HAP-1 (cell line): ENCODE results near the gene RHO.

ENCODE experiments used
- DNase-seq, 2 experiments: peaks; one replicate each; pipeline ENCODE4 v3.0.0-alpha.2; 2016 to 2020; ENCODE audit warnings: low spot score in 2 of 2
- H3K27me3 ChIP-seq: fragments of 250-450 bp; sonication (Bioruptor Pico); 2 replicates; pipeline ENCODE4 v1.5.1; 2020; ENCODE audit warnings: low read depth, mild to moderate bottlenecking, moderate library complexity
- H3K36me3 ChIP-seq: fragments of 250-450 bp; sonication (Bioruptor Pico); replicated peaks from 2 replicates; pipeline ENCODE4 v1.5.1; 2020; ENCODE audit warnings: mild to moderate bottlenecking
- H3K4me1 ChIP-seq: fragments of 250-450 bp; sonication (Bioruptor Pico); 2 replicates; pipeline ENCODE4 v1.5.1; 2020; ENCODE audit warnings: mild to moderate bottlenecking
- H3K4me3 ChIP-seq: fragments of 250-450 bp; sonication (Bioruptor Pico); 2 replicates; pipeline ENCODE4 v1.5.1; 2020; ENCODE audit warnings: mild to moderate bottlenecking, moderate library complexity
- H3K9me3 ChIP-seq: fragments of 250-450 bp; sonication (Bioruptor Pico); 2 replicates; pipeline ENCODE4 v1.5.1; 2020; ENCODE audit warnings: mild to moderate bottlenecking, moderate library complexity
- in situ Hi-C: fragments of 300-500 bp; cut with MboI; formaldehyde crosslinking; loops from 3 replicates; pipeline ENCODE4 v1.14.3; 2020; ENCODE audit warnings: low sequenced_read_pairs, inconsistent platforms, mixed read lengths

RHO gene

GRCh38 chr3:129558081-129558771 is 29.8 kb downstream of the RHO start:
- in situ Hi-C loops = no loop called here
- Histone ChIP-seq H3K36me3 (peaks cover 9% of the 10 kb centered on the region; the same call in 1 of the 2 replicates), H3K27me3 (no peaks in the 10 kb centered on the region), H3K4me3 (no peak overlapping the region), H3K4me1 (no peaks in the 10 kb centered on the region), H3K9me3 (no peaks in the 10 kb centered on the region)
- DNase-seq = no peak

DNA sequence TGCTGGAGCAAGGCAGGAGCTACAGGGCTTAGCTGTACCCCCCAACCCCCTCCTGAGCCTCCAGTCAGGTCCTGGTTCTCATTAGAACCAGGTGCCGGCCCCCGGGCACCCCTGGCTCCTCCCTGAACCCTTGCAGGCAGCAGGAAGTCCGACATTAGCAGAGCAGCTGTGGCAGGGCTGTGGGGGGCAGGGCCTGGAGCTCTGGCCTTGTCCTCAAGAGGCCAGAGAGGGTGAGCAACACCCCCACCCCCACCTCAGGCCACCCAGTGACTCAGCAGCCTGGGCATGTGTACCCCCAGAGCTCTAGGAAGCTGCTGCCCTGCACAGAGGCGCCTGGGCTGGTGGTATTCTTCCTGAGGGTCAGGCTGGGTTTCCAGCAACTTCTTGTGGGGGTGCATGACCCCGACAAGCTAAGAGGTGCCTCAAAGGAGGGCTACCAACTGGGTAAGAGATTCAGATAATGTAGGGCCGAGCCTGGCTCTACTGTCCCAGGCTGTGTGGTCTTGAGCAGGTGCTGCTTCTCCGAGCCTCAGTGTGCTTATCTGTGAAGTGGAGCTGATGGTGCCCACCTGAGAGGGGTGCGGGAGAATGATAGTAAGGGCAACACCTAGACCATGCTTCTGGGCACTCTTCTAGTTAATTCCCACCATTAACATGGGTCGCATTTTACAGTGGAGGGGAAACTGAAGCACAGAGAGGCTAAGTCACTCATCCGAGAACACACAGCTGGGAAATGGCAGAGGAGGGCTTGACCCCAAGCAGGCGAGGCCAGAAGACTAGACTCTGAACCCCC is 30.5 kb downstream of the RHO start:
- no peaks in the 10 kb centered on the region for H3K4me1 ChIP-seq

DNA sequence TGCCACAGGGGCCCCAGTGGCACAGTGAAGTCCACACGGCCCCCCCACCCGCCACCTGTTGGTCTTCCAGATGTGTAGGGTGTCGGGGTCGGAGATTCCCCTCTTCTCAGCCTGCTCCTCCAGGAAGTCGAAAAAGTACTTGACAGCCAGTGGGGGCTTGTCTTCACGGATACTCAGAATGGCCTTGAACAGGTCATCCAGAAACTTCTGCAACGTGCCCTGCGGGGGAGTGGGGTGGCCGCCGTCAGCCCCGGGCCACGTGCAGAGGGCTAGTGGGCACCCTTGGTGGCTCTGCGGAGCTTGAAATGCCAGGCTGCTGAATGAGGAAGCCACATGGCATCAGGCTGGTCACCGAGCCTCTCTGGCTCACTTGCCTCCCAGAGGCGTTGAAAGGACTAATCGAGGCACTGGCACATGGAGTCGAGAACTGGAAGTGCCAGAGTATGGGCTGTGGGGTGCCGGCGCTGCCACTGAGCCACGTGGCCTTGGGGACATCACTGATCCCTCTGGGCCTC is 31.2 kb downstream of the RHO start:
- no peaks in the 10 kb centered on the region for H3K27me3 ChIP-seq
- H3K4me3 ChIP-seq = no peak overlapping the region
- DNase-seq = no peak
- H3K4me1 ChIP-seq = no peaks in the 10 kb centered on the region
- no peaks in the 10 kb centered on the region for H3K9me3 ChIP-seq
- peaks cover 9% of the 10 kb centered on the region for H3K36me3 ChIP-seq
- in situ Hi-C loops = no loop called here

More for the DNA sequence above, 30.5 kb downstream of the RHO start:
- Histone ChIP-seq H3K27me3 (no peaks in the 10 kb centered on the region), H3K9me3 (no peaks in the 10 kb centered on the region), H3K36me3 (peaks cover 9% of the 10 kb centered on the region; the same call in 1 of the 2 replicates), H3K4me3 (no peak overlapping the region)
- DNase-seq = no peak
- in situ Hi-C loops = no loop called here

GRCh38 chr3:129560269-129560787 is 31.9 kb downstream of the RHO start:
- peak in 1 of 2 experiments; percentile 62 for DNase-seq
- H3K27me3 ChIP-seq = no peaks in the 10 kb centered on the region
- no peaks in the 10 kb centered on the region for H3K9me3 ChIP-seq
- H3K36me3 ChIP-seq = peaks cover 9% of the 10 kb centered on the region
- no peaks in the 10 kb centered on the region for H3K4me1 ChIP-seq
- no peak overlapping the region for H3K4me3 ChIP-seq
- in situ Hi-C loops = no loop called here

GRCh38 chr3:129560911-129561594 is 32.6 kb downstream of the RHO start:
- no peak overlapping the region for H3K4me3 ChIP-seq
- H3K4me1 ChIP-seq = no peaks in the 10 kb centered on the region
- in situ Hi-C loops = no loop called here
- H3K36me3 ChIP-seq = peaks cover 9% of the 10 kb centered on the region
- DNase-seq = no peak
- H3K9me3 ChIP-seq = no peaks in the 10 kb centered on the region
- H3K27me3 ChIP-seq = no peaks in the 10 kb centered on the region

DNA sequence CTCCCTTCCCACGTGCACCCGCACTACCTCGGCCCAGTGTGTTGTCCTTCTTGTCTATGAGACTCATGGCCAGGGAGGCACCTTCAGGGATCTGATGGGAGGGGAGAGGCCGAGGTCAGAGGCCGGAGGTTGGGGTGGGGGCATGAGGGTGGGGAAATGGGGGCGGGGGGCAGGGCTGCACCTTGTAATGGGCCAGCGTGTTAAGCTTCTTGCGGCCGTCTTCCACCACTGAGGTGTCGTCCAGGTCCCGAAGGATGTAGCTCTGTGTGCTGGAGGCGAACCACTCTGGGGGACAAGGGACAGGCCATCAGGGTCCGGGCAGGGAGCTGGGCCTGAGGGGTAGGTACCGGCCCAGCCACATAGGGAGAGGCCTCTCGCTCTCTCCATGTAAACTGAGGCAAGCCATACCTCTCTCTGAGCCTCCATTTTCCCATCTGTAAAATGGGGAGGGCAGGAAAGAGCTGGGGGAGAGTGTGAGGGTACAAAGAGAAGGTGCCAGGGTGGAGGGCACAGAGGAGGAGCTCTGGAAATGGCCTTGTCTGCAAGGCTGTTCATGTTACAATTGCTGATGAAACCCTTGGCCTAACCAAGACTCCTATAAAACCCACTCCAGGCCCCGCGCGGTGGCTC is 33.3 kb downstream of the RHO start:
- H3K4me1 ChIP-seq = no peaks in the 10 kb centered on the region
- H3K9me3 ChIP-seq = no peaks in the 10 kb centered on the region
- no peaks in the 10 kb centered on the region for H3K27me3 ChIP-seq
- H3K36me3 ChIP-seq = peaks cover 9% of the 10 kb centered on the region
- no peak overlapping the region for H3K4me3 ChIP-seq
- in situ Hi-C loops = no loop called here
- no peak for DNase-seq

DNA sequence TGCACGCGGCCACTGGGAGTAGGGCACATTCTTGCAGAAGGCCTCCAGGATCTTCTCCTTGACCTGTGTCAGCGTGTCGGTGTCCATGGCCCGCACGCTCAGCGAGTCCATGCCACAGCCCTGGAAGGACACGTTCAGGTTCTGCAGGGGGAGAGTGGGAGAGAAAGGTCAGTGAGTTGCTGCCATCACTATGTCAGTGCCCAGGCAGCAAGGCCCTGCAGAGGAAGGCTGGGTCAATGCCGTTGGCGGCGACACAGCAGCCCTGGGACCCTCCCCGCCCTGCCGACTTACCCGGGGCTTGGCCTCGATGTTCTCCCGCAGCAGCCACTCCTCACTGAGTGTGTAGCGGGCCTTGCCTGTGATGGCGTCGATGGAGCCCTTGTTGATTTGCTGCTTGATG is 34.4 kb downstream of the RHO start:
- Histone ChIP-seq H3K27me3 (no peaks in the 10 kb centered on the region), H3K36me3 (peaks cover 9% of the 10 kb centered on the region), H3K4me1 (no peaks in the 10 kb centered on the region), H3K4me3 (no peak overlapping the region), H3K9me3 (no peaks in the 10 kb centered on the region)
- DNase-seq = no peak
- in situ Hi-C loops = no loop called here

GRCh38 chr3:129563332-129563731 is 34.9 kb downstream of the RHO start:
- Histone ChIP-seq H3K4me1 (no peaks in the 10 kb centered on the region), H3K27me3 (no peaks in the 10 kb centered on the region), H3K4me3 (no peak overlapping the region), H3K36me3 (peaks cover 9% of the 10 kb centered on the region), H3K9me3 (no peaks in the 10 kb centered on the region)
- no peak for DNase-seq
- in situ Hi-C loops = no loop called here

GRCh38 chr3:129563850-129564535 is 35.6 kb downstream of the RHO start:
- Histone ChIP-seq H3K9me3 (no peaks in the 10 kb centered on the region), H3K4me1 (no peaks in the 10 kb centered on the region), H3K27me3 (no peaks in the 10 kb centered on the region), H3K4me3 (no peak overlapping the region), H3K36me3 (peaks cover 9% of the 10 kb centered on the region)
- DNase-seq = no peak
- in situ Hi-C loops = no loop called here

DNA sequence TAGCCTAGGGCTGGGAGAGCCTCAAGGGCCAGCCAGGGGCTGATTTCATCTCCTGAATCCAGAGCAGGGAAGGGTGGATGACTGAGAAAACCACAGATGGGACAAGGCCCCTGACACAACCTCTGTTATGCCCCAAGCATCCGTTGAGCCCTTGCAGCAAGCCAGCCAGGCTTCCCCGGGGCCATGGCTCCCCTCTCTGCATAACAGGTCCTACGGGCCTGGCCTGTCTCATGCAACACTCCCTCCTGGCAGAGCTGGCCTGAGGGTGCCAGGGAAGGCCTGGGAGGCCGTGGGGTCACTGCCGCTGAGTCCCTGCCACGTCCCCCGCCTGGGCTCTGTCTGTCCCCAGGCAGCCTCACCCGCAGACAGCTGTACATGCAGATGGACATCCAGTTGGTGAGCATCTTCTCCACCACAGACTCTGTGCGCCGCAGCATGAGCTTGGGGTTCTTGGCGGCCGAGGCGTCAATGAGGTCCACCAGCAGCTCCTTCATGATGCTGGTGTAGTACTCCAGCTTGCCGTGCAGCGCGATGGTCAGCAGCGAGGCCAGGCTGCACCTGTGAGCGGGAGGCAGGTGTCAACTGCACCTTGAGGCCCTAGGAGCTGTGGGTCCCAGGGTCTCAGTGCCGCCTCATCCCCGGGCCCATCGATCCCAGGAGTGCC is 36.7 kb downstream of the RHO start:
- in situ Hi-C loops = no loop called here
- H3K4me1 ChIP-seq = no peaks in the 10 kb centered on the region
- peaks cover 9% of the 10 kb centered on the region for H3K36me3 ChIP-seq
- no peak overlapping the region for H3K4me3 ChIP-seq
- DNase-seq = no peak
- no peaks in the 10 kb centered on the region for H3K9me3 ChIP-seq
- H3K27me3 ChIP-seq = no peaks in the 10 kb centered on the region

DNA sequence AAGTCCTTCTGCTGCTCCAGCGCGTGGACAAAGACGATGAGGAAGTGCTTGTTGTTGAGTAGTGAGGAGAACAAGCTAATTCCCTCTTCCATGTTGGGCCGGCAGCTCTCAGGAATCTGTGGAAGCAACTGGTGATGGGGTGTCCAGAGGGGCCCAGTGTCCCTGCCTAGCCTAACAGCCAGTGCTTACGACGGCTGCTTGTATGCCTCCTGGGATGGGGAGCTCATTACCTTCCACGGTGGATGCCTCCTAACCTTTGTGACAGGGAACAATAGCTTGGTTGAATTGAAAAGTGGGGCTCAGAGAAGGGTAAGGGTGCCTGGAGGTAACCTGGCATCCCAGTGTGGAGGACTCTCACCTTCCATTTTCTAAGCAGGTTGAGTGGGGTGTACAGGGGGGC is 37.5 kb downstream of the RHO start:
- Histone ChIP-seq H3K9me3 (no peaks in the 10 kb centered on the region), H3K4me1 (no peaks in the 10 kb centered on the region), H3K4me3 (no peak overlapping the region), H3K27me3 (no peaks in the 10 kb centered on the region), H3K36me3 (peaks cover 9% of the 10 kb centered on the region)
- in situ Hi-C loops = no loop called here
- DNase-seq = no peak

DNA sequence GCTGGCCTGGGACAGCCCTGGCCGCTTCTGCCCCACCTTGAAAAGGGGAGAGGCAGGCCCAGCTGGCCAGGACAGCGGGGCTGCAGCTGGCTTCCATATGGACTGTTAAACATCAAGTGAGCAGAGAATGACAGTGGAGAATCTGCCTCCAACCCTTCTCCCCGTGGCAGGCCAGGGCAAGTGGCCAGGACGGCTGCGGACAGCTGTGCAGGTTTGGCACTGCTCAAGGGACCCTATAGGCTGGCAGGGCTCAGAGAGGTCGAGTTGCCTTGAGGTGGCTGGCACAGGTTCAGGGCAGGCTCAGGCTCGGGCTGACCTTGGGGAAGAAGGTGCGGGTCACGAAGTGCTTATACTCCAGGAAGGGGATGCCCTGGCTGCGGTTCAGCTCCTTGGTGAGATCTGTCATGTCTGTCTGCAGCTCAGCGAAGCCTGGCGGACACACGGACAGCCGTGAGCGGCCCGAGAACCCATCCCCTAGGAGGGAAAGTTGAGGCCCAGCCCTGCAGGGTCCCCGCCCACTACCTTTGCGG is 38.8 kb downstream of the RHO start:
- H3K9me3 ChIP-seq = no peaks in the 10 kb centered on the region
- peaks cover 7% of the 10 kb centered on the region for H3K36me3 ChIP-seq
- no peaks in the 10 kb centered on the region for H3K4me1 ChIP-seq
- DNase-seq = no peak
- no peak overlapping the region for H3K4me3 ChIP-seq
- no peaks in the 10 kb centered on the region for H3K27me3 ChIP-seq
- in situ Hi-C loops = no loop called here
